ENCODE results near the gene GATC.

Gene GATC

GRCh38 chr12:120500581-120500980, 54.3 kb downstream of the GATC start:
- no peak for DNase-seq

DNA sequence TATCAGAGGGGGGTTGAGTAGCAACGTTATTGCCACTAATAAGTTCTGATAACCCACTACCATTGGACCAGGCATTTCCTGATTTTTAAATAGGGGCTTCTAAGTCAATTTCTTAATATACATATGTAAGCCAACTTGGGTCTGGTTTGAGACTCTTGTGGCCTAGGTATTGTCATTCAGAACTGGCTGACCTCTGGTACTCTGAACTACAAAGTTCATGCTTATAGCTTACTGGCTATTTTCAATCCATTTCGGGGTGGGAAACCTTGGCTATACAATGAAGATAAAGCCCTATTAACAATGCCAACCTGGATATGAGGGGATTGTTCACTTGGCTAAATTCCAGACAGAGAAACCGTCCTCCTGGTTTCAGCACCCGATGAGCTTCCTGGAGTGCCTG, 58.3 kb downstream of the GATC start:
- DNase-seq: no peak

- DNase-seq: no peak
Observed at GRCh38 chr12:120508537-120508936, 62.3 kb downstream of the GATC start.
